ENCODE data around the gene CALHM5.

The CALHM5 gene

GRCh38 chr6:116511424-116512110 is at the start of gene CALHM5:
Gene CALHM5 (plus strand): TSS chr6:116511639. CDS start chr6:116511697, 58 bp downstream.
- no peak for TF ChIP-seq CTCF (IDR thresholded peaks at IDR 0.05)
- no peak within 1 kb of the TSS for H3K27ac ChIP-seq
- H3K9me3 ChIP-seq: no peaks in the 10 kb centered on the region
- peaks cover 0 to 11% of the 10 kb centered on the region in 2 experiments for H3K4me1 ChIP-seq (ENCODE audit: control insufficient read depth in 1 of 2, insufficient read depth in 1 of 2, low read depth in 1 of 2, low read length in 1 of 2)
- H3K4me3 ChIP-seq (ENCODE audit: low read depth in 1 of 2, low read length in 1 of 2): no peak within 1 kb of the TSS
- H3K36me3 ChIP-seq: no peaks in the 10 kb centered on the region
- no peaks in the 10 kb centered on the region for H3K27me3 ChIP-seq

- H3K4me3 ChIP-seq (ENCODE audit: low read depth in 1 of 2, low read length in 1 of 2): peak overlapping the region; percentile 73 to 74
- TF ChIP-seq CTCF (IDR thresholded peaks at IDR 0.05): no peak
- no peaks in the 10 kb centered on the region for H3K27me3 ChIP-seq
- no peaks in the 10 kb centered on the region for H3K36me3 ChIP-seq
- H3K27ac ChIP-seq: peak overlapping the region; percentile 76
- peaks cover 40 to 47% of the 10 kb centered on the region in 2 experiments for H3K4me1 ChIP-seq (ENCODE audit: control insufficient read depth in 1 of 2, insufficient read depth in 1 of 2, low read depth in 1 of 2, low read length in 1 of 2)
- no peaks in the 10 kb centered on the region for H3K9me3 ChIP-seq
Measured at GRCh38 chr6:116461932-116462885, 49.2 kb upstream of the CALHM5 start.

GRCh38 chr6:116463301-116463700 is 48.1 kb upstream of the CALHM5 start:
- Histone ChIP-seq H3K9me3 (no peaks in the 10 kb centered on the region), H3K4me3 (ENCODE audit: low read depth in 1 of 2, low read length in 1 of 2) (peak overlapping the region in 1 of 2 experiments; percentile 74), H3K27ac (peak overlapping the region; percentile 76), H3K4me1 (ENCODE audit: control insufficient read depth in 1 of 2, insufficient read depth in 1 of 2, low read depth in 1 of 2, low read length in 1 of 2) (peaks cover 40 to 47% of the 10 kb centered on the region in 2 experiments), H3K27me3 (no peaks in the 10 kb centered on the region), H3K36me3 (no peaks in the 10 kb centered on the region)
- no peak for TF ChIP-seq CTCF (IDR thresholded peaks at IDR 0.05)

GRCh38 chr6:116465246-116465645 is 46.2 kb upstream of the CALHM5 start:
- no peaks in the 10 kb centered on the region for H3K36me3 ChIP-seq
- H3K27me3 ChIP-seq: no peaks in the 10 kb centered on the region
- H3K27ac ChIP-seq: peak overlapping the region; percentile 66
- H3K9me3 ChIP-seq: no peaks in the 10 kb centered on the region
- peaks cover 40 to 47% of the 10 kb centered on the region in 2 experiments for H3K4me1 ChIP-seq (ENCODE audit: control insufficient read depth in 1 of 2, insufficient read depth in 1 of 2, low read depth in 1 of 2, low read length in 1 of 2)
- TF ChIP-seq CTCF (IDR thresholded peaks at IDR 0.05): no peak
- peak overlapping the region; percentile 35 to 57 for H3K4me3 ChIP-seq (ENCODE audit: low read depth in 1 of 2, low read length in 1 of 2)

- Histone ChIP-seq H3K4me3 (ENCODE audit: low read depth in 1 of 2, low read length in 1 of 2) (no peak overlapping the region), H3K36me3 (no peaks in the 10 kb centered on the region), H3K27me3 (no peaks in the 10 kb centered on the region), H3K4me1 (ENCODE audit: control insufficient read depth in 1 of 2, insufficient read depth in 1 of 2, low read depth in 1 of 2, low read length in 1 of 2) (peaks cover 44 to 49% of the 10 kb centered on the region in 2 experiments), H3K9me3 (no peaks in the 10 kb centered on the region), H3K27ac (peak overlapping the region; percentile 66)
- no peak for TF ChIP-seq CTCF (IDR thresholded peaks at IDR 0.05)
Measured at GRCh38 chr6:116467096-116467495, 44.3 kb upstream of the CALHM5 start.
